Endothelial cell of umbilical vein (primary cell): ENCODE data around the gene TBX18. TPM values are rescaled to one million over a fixed set of nuclear protein-coding genes. Genes with fewer than 3 reads are reported as not detected.

Source experiments
- BruUV-seq: library from RNA; stranded (reverse); fragments of 400-500 nt; replicated peaks from 2 replicates; lab custom pipeline; 2021; lab: Mats Ljungman, UMichigan
- CTCF ChIA-PET: fragments of 300-600, 350-600 bp; sonication (Branson Sonifier 250); formaldehyde crosslinking; loops from one replicate; lab custom pipeline; 2021; ENCODE audit warnings: antibody characterized with exemption, inconsistent platforms; lab: Charles Lee
- POLR2A ChIA-PET: fragments of 300-600, 350-600 bp; sonication (Branson Sonifier 250); formaldehyde crosslinking; loops from one replicate; lab custom pipeline; 2021; ENCODE audit warnings: antibody characterized with exemption, inconsistent platforms; lab: Charles Lee
- DNase-seq: peaks from one replicate; pipeline ENCODE4 v3.0.0-alpha.2; 2011; ENCODE audit warnings: low read depth, low spot score
- FAIRE-seq: peaks from 2 replicates; lab custom pipeline; 2011; peaks lifted over from hg19 to GRCh38; lab: Jason Lieb, UNC
- H2AFZ ChIP-seq: 2 replicates; pipeline ENCODE4 v1.6.0; 2012; ENCODE audit warnings: low read depth, low read length, control low read depth, inconsistent platforms
- H3K27ac ChIP-seq: 2 replicates; pipeline ENCODE4 v1.5.1; 2011; ENCODE audit warnings: low read depth, mild to moderate bottlenecking, control low read depth, low read length, moderate library complexity; ENCODE audit not compliant: insufficient read depth
- H3K27me3 ChIP-seq, 2 experiments: 2 replicates each; pipeline versions ENCODE4 v1.6.0 to v1.6.1; 2011; ENCODE audit warnings: low read length in 2 of 2, mixed read lengths in 1 of 2; ENCODE audit not compliant: control insufficient read depth in 2 of 2, insufficient read depth in 2 of 2
- H3K36me3 ChIP-seq, 2 experiments: 2 replicates in 1 of 2; 3 replicates in 1 of 2; pipeline ENCODE4 v1.5.1; 2011; ENCODE audit warnings: low read length in 2 of 2, mild to moderate bottlenecking in 1 of 2, moderate library complexity in 1 of 2; ENCODE audit not compliant: control insufficient read depth in 2 of 2, insufficient read depth in 2 of 2; ENCODE audit errors: extremely low read depth in 1 of 2
- H3K4me1 ChIP-seq: 3 replicates; pipeline ENCODE4 v1.5.1; 2011; ENCODE audit warnings: mild to moderate bottlenecking, low read length; ENCODE audit not compliant: control insufficient read depth, insufficient read depth; ENCODE audit errors: extremely low read depth
- H3K4me2 ChIP-seq: 2 replicates; pipeline ENCODE4 v1.6.1; 2011; ENCODE audit warnings: low read length, control low read depth, mixed read lengths; ENCODE audit not compliant: insufficient read depth
- H3K4me3 ChIP-seq, 3 experiments: fragments of 200-600 bp in 1 of 3; sonication (generic), shearing (Covaris generic) in 1 of 3; replicated peaks in 1 of 3; 2 replicates each; pipeline ENCODE4 v1.5.1; 2011 to 2016; ENCODE audit warnings: control low read depth in 3 of 3, low read length in 3 of 3, mild to moderate bottlenecking in 2 of 3, inconsistent platforms in 1 of 3, low read depth in 1 of 3, moderate library complexity in 1 of 3; ENCODE audit not compliant: insufficient read depth in 1 of 3
- H3K79me2 ChIP-seq: 2 replicates; pipeline ENCODE4 v1.6.0; 2012; ENCODE audit warnings: low read length, inconsistent platforms; ENCODE audit not compliant: control insufficient read depth, insufficient read depth
- H3K9ac ChIP-seq: replicated peaks from 2 replicates; pipeline ENCODE3; 2011; ENCODE audit warnings: low read length, control low read depth; ENCODE audit not compliant: insufficient read depth; ENCODE audit errors: extremely low read depth
- H3K9me1 ChIP-seq: replicated peaks from 3 replicates; pipeline ENCODE4 v1.6.0; 2011; ENCODE audit warnings: mild to moderate bottlenecking, low read length; ENCODE audit not compliant: control insufficient read depth, insufficient read depth; ENCODE audit errors: extremely low read depth
- H3K9me3 ChIP-seq: replicated peaks from 2 replicates; pipeline ENCODE4 v1.5.1; 2012; ENCODE audit warnings: low read length, inconsistent platforms; ENCODE audit not compliant: control insufficient read depth, insufficient read depth
- H4K20me1 ChIP-seq: replicated peaks from 2 replicates; pipeline ENCODE3; 2011; ENCODE audit warnings: mild to moderate bottlenecking, low read length; ENCODE audit not compliant: control insufficient read depth, insufficient read depth; ENCODE audit errors: extremely low read depth
- CTCF ChIP-seq, 2 donors: IDR thresholded peaks; 1 replicate in 1 of 2; 2 replicates in 1 of 2; pipeline ENCODE4 v1.5.1; 2011; ENCODE audit warnings: low read length in 2 of 2, mild to moderate bottlenecking in 2 of 2, moderate library complexity in 2 of 2, control low read depth in 1 of 2, inconsistent platforms in 1 of 2, low read depth in 1 of 2; ENCODE audit not compliant: insufficient read depth in 1 of 2; ENCODE audit errors: extremely low read depth in 1 of 2
- EZH2 ChIP-seq: IDR thresholded peaks from 2 replicates; pipeline ENCODE4 v1.6.1; 2012; ENCODE audit warnings: borderline replicate concordance, low read depth, mild to moderate bottlenecking, moderate library complexity, low read length, inconsistent platforms; ENCODE audit not compliant: severe bottlenecking
- JUN ChIP-seq: IDR thresholded peaks from 2 replicates; pipeline ENCODE4 v1.6.1; 2011; ENCODE audit warnings: borderline replicate concordance, low read depth; ENCODE audit not compliant: insufficient read length, insufficient read depth
- MAX ChIP-seq: IDR thresholded peaks from 2 replicates; pipeline ENCODE4 v1.6.1; 2011; ENCODE audit not compliant: insufficient read depth, insufficient read length
- MYC ChIP-seq: IDR thresholded peaks from one replicate; pipeline ENCODE4 v1.6.1; 2011; ENCODE audit warnings: mild to moderate bottlenecking, low read depth, low read length
- POLR2A ChIP-seq: IDR thresholded peaks from 2 replicates; pipeline ENCODE4 v1.6.1; 2012; ENCODE audit warnings: low read depth, mild to moderate bottlenecking, control low read depth, low read length
- POLR2AphosphoS5 ChIP-seq: IDR thresholded peaks from 2 replicates; pipeline ENCODE4 v1.6.1; 2012; ENCODE audit warnings: low read depth, mild to moderate bottlenecking, control low read depth, low read length, moderate library complexity; ENCODE audit not compliant: insufficient read depth
- dilution Hi-C: fragments of 300-500 bp; cut with MboI; formaldehyde crosslinking; loops from one replicate; pipeline ENCODE4 v1.15.0; 2019; ENCODE audit warnings: low sequenced_read_pairs; ENCODE audit not compliant: extremely low pct_ligation_motif_present
- intact Hi-C: fragments of 100-400 bp; cut with micrococcal nuclease; formaldehyde crosslinking; loops from one replicate; pipeline ENCODE4 v1.10.0; 2022
- polyA plus RNA-seq, 4 experiments: library from polyadenylated mRNA; depleted of rRNA in 3 of 4; stranded (reverse) in 3 of 4; unstranded in 1 of 4; fragments of >200 nt; gene quantifications; 2 replicates each; pipeline versions ENCODE4 v1.2.1 to v1.2.3, GENCODE V29; 2011 to 2012; ENCODE audit warnings: missing spikeins in 1 of 4
- total RNA-seq: library from RNA; stranded (reverse); gene quantifications from 2 replicates; pipeline ENCODE4 v1.2.3, GENCODE V29; 2021

The TBX18 gene
- total and polyA plus RNA-seq, 2 donors (not counting 3 experiments of a cell fraction or from before 2014, with no cell fraction given): 28.4 to 60.5 TPM

- dilution Hi-C loops: loop anchor here (25.0 kb wide), 1 partner anchor 111 kb away; no protein-coding TSS in a partner anchor
- DNase-seq (no peak), FAIRE-seq (no peak)
- peaks cover 44% of the 10 kb centered on the region for H3K79me2 ChIP-seq
- H2AFZ ChIP-seq: no peak overlapping the region
- no peak overlapping the region for H3K9ac ChIP-seq
- H4K20me1 ChIP-seq: no peaks in the 10 kb centered on the region
- H3K9me3 ChIP-seq: no peaks in the 10 kb centered on the region
- H3K4me1 ChIP-seq: no peaks in the 10 kb centered on the region
- no peak for TF ChIP-seq POLR2AphosphoS5
- no peak for TF ChIP-seq JUN
- no peak for TF ChIP-seq EZH2
- TF ChIP-seq MYC: no peak
- no peak for TF ChIP-seq MAX
- no peak for TF ChIP-seq CTCF (IDR thresholded peaks at IDR 0.05; ENCODE audit: extremely low read depth in 1 of 2, insufficient read depth in 1 of 2, low read depth in 1 of 2, low read length in 2 of 2)
- TF ChIP-seq POLR2A: no peak
- no TSS peak for BruUV-seq
- POLR2A ChIA-PET: no interaction called here
- H3K27ac ChIP-seq: no peak overlapping the region
- CTCF ChIA-PET: interaction anchor here (0.7 to 2.7 kb wide), 4 partner anchors 10 to 19 kb away, joined by 3 to 7 read pairs (median 4); no protein-coding TSS in a partner anchor
- H3K27me3 ChIP-seq: no peaks in the 10 kb centered on the region
- H3K36me3 ChIP-seq: peaks cover 1 to 19% of the 10 kb centered on the region in 2 experiments
- intact Hi-C loops: no loop called here
- no peaks in the 10 kb centered on the region for H3K9me1 ChIP-seq
- H3K4me2 ChIP-seq: no peak overlapping the region
- no peak overlapping the region for H3K4me3 ChIP-seq
These were observed 16.0 kb downstream of the TBX18 start for GRCh38 chr6:84748376-84748775.
